GM19043 (cell line): ENCODE data around the gene KIF20A.
"Not testable (repeated sequence)": the region's sequence is repeated elsewhere in the genome, so short reads cannot be mapped to it uniquely, and the experiment has no call there.

Experiments used
- ATAC-seq: cut with Tn5 transposase; IDR thresholded peaks from one replicate; pipeline ENCODE4 v1.9.1; 2021; ENCODE audit warnings: low read depth; ENCODE audit not compliant: unreplicated experiment

Gene KIF20A

GRCh38 chr5:138182808-138183207, 3.9 kb downstream of the KIF20A start:
- ATAC-seq, result no peak

GRCh38 chr5:138186002-138186447, 7.1 kb downstream of the KIF20A start:
- no peak for ATAC-seq

- ATAC-seq, result no peak
Observed at GRCh38 chr5:138188626-138189025, 9.7 kb downstream of the KIF20A start.

GRCh38 chr5:138192826-138193225, 13.9 kb downstream of the KIF20A start:
- no peak for ATAC-seq

- not testable (repeated sequence) for ATAC-seq
Observed at GRCh38 chr5:138193859-138194258, 14.9 kb downstream of the KIF20A start.

- ATAC-seq, result no peak
Observed at GRCh38 chr5:138210985-138211384, 32.1 kb downstream of the KIF20A start.

- no peak for ATAC-seq
Observed at GRCh38 chr5:138212828-138213160, 33.9 kb downstream of the KIF20A start.

GRCh38 chr5:138213161-138214029, 34.5 kb downstream of the KIF20A start, which contains the start of gene CDC23:
TSS of gene CDC23 (minus strand) at chr5:138213323. CDS start at chr5:138213312, 11 bp downstream.
- ATAC-seq, result peak; percentile 98

- no peak for ATAC-seq
Observed at GRCh38 chr5:138216799-138217198, 37.9 kb downstream of the KIF20A start.

GRCh38 chr5:138223532-138223931, 44.6 kb downstream of the KIF20A start:
- ATAC-seq, result no peak

GRCh38 chr5:138224712-138225111, 45.8 kb downstream of the KIF20A start:
- no peak for ATAC-seq

GRCh38 chr5:138226910-138227309, 48.0 kb downstream of the KIF20A start:
- ATAC-seq, result no peak

GRCh38 chr5:138229387-138229786, 50.5 kb downstream of the KIF20A start:
- no peak for ATAC-seq

GRCh38 chr5:138230261-138230660, 51.3 kb downstream of the KIF20A start:
- ATAC-seq, result no peak

- no peak for ATAC-seq
Observed at GRCh38 chr5:138230981-138231589, 52.2 kb downstream of the KIF20A start.

GRCh38 chr5:138233280-138233679, 54.4 kb downstream of the KIF20A start:
- ATAC-seq, result no peak

GRCh38 chr5:138234651-138235050, 55.7 kb downstream of the KIF20A start:
- no peak for ATAC-seq
